ENCODE results near the gene ITSN2.
"Not testable (repeated sequence)": the region's sequence is repeated elsewhere in the genome, so short reads cannot be mapped to it uniquely, and the experiment has no call there.

The ITSN2 gene
- total RNA-seq: 202 to 232 reads per million in 2 donors

- DNase-seq: peak; percentile 69
Observed at GRCh38 chr2:24360050-24360962, at the start of gene ITSN2. Gene ITSN2 (minus strand): TSS chr2:24360536. CDS start chr2:24328082, 32,454 bp downstream.

- DNase-seq: no peak
Observed at GRCh38 chr2:24409171-24409570, 48.8 kb upstream of the ITSN2 start.

- not testable (repeated sequence) for DNase-seq
Observed at GRCh38 chr2:24408704-24409103, 48.4 kb upstream of the ITSN2 start.

- DNase-seq: no peak
Observed at GRCh38 chr2:24404491-24404921, 44.2 kb upstream of the ITSN2 start.

- DNase-seq: no peak
Observed at GRCh38 chr2:24403832-24404212, 43.5 kb upstream of the ITSN2 start.

GRCh38 chr2:24403168-24403831, 43.0 kb upstream of the ITSN2 start:
- DNase-seq: no peak

GRCh38 chr2:24402242-24403097, 42.1 kb upstream of the ITSN2 start:
- no peak for DNase-seq

GRCh38 chr2:24400207-24400907, 40.0 kb upstream of the ITSN2 start:
- DNase-seq: no peak

- no peak for DNase-seq
Observed at GRCh38 chr2:24399434-24400206, 39.3 kb upstream of the ITSN2 start.

- DNase-seq: no peak
Observed at GRCh38 chr2:24394998-24395397, 34.7 kb upstream of the ITSN2 start.

GRCh38 chr2:24392542-24393059, 32.3 kb upstream of the ITSN2 start:
- no peak for DNase-seq

GRCh38 chr2:24385366-24385765, 25.0 kb upstream of the ITSN2 start:
- no peak for DNase-seq

GRCh38 chr2:24382363-24383073, 22.2 kb upstream of the ITSN2 start:
- DNase-seq: peak; percentile 40

GRCh38 chr2:24380820-24381219, 20.5 kb upstream of the ITSN2 start:
- no peak for DNase-seq

GRCh38 chr2:24375349-24376087, 15.2 kb upstream of the ITSN2 start:
- no peak for DNase-seq

- DNase-seq: no peak
Observed at GRCh38 chr2:24374301-24374700, 14.0 kb upstream of the ITSN2 start.

GRCh38 chr2:24372033-24372432, 11.7 kb upstream of the ITSN2 start:
- DNase-seq: no peak

- no peak for DNase-seq
Observed at GRCh38 chr2:24365826-24366225, 5.5 kb upstream of the ITSN2 start.

GRCh38 chr2:24365051-24365450, 4.7 kb upstream of the ITSN2 start:
- no peak for DNase-seq

GRCh38 chr2:24363301-24363700, 3.0 kb upstream of the ITSN2 start:
- no peak for DNase-seq
